GM21825 (cell line): ENCODE results near the gene PLXNB2.

ENCODE experiments used
- ATAC-seq: cut with Tn5 transposase; IDR thresholded peaks from one replicate; pipeline ENCODE4 v1.9.1; 2021; ENCODE audit warnings: mild to moderate bottlenecking, moderate library complexity; ENCODE audit not compliant: unreplicated experiment

The PLXNB2 gene

DNA sequence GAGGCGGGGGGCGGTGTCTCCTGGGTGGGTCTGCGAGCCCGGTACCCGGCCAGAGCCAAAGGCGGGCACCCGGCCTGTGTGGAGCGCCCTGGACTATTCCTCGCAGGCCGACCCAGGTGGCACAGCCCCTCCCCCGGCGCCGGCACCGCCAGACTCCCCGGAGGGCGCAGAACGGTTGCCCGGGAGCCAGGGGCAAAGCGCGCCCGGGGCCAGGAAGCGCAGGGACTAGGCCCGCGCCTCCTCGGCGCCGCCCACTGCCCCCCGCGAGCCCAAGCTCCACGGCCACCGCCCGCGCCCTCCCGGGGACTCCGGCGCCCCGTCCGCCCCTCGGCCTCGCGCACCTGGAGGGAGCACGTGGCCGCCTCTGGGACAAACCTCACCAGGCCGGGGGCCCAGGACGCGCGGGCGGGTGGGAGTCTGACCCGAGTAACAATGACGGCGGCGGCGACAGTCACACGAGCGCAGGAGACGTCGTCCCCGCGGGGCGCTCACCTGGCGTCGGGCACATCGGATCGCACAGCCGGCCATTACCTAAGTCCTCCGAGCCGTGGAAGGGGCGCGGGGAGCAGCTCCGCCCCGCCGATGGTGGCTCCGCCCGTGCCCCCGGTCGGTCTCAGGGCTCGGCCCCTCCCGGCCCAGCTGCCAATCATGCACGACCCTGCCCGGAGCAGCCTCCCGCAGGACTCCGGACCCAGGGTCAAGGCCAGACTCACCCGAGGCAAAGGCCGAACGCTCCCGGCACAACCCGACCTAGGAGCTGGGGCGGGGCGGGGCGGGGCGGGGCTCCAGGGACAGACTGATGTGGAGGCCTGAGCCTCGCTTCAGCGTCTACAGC is 7.4 kb downstream of the PLXNB2 start:
- ATAC-seq, result no peak

DNA sequence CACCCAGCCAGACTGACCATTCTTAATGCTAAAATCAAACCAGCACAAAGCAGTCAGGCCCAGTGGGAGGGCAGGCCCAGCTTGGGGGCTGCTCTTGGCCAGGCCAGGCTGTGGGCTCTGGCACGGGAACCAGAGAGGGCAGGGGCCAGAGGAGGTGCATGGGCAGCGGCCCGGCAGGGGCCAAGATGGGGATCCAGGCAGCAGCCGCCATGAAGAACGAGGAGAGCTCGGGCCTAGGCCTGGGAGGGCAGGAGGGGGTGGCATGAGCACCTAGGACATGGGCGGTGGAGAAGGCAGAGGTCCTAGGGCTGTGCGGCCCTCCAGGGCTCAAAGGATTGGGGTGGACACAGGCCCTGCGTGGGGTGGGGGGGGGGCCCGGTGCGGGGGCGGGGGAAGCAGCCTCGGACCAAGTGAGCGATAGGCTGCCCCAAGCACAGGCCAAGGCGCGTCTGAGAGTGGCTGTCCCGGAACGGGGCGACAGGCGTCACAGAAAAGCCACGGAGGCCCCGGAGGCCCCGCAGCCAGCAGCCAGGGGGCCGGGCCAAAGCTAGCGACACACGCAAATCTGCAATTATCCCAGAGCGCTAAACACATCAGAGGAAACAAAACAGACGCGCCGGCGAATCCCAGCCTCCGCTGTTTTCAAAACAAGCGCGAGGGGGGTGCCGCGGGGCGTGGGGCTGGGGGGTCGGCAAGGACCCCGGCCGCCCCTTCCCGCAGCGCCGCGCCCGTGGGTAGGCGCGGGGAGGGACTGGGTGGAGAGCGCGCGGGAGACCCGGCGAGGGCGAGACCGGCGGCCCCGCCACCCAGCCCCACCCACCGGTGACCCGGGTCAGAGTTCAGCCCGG is 8.3 kb downstream of the PLXNB2 start:
- no peak for ATAC-seq

DNA sequence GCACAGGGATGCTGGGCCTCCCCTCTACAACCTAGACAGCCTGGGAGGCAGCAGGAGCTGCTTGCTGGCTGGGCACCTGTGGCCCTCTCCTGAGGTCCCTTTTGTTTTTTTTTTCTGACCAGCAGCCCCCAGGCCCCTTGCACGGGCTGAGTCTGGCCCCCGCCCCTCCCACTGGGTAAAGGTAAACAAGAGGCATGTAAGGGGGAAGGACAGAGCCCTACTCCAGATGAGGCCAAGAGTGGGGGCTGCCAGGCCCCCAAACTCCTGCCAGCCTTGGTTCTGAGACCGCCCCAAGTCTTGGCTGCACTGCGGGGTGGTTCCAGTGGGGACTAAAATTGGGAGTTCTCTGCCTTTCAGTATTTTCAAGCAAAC is 9.2 kb downstream of the PLXNB2 start:
- ATAC-seq, result no peak

DNA sequence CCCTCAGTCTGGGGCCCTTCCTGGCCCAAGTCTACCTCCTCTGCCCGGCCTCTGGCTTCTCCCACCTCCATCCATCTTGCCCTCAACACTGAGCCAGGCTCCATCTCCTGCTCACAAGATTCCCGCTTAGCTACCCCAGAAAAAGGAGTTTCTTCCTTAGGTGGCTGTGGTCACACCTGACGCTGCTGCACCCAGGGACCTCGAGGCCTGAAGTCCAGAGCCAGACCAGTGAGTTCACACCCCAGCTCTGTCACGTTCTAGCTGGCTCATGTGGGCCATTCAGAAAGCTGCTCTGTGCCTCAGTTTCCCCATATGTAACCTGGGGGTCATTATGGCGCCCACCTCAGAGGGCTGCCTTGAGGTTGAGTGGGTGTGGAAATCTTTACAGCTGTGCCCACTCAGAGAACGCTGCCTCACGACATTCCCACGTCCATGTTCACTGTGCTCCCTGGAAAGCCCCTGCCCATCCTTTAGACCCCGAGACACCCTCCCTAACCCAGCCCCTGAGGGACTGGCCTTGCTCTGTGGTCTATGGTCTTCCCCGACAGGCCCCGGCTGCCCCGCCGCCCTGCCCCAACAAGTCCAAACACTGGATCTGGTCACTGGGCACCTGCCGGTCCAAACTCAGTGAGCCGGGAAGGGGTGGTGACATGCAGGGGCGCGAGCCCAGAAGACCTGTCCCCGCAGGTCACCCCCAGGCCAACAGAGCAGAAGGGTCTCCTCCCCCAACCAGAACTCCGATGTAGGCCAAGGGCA is 9.8 kb downstream of the PLXNB2 start:
- no peak for ATAC-seq

DNA sequence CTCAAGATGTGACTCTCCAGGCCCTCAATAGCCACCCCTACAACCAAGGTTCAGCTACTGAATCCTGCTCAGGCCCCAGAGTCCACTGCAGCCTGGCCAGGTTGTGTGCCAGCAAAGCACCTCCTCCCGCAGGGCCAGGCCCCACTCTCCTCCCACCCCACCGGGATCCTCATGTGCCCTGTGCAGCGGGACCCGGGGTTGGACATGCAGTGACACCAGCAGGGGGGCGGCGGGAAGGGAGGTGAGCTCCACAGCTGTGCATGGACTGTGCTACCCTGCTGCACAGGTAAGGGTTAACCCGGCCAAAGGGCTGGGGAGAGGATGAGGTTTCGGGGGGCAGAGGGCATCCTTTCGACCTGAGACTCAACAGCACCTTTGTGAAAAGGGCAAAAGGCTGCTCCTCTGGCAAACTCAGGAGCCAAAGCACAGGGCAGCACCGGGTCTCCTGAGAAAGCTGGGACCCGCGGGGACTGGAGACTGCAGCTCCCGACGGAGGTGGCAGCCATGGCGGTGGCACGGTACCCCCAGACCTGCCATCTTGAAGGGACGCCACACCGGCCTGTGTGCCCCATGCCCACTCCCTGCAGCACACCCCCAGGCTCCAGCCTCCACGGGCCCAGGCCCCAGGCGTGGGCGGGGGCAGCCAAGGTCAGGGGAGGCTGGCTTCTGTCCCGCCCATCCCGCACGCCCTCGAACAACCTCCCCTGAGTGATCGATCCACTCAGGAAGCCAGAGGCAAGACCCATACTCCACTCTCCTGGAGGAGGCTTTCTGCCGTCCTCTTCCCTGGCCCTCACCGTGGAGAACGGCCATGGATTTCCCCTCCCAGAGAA is 10.6 kb downstream of the PLXNB2 start:
- ATAC-seq, result no peak

DNA sequence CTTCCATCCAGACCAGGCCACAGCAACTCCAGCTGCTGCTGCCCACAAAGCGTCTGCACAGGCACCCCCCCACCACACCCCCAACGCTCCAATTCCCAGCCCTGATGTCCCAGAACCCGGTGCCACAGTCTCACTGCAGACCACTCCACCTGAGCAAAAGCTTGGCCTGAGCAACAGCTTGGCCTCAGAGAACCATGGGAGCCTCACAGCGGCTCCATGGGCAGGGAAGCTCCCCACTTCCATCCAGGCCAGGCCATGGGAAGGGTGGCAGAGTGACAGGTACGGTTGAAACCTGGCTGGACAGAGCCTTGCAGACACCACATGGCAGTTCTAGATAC is 13.2 kb downstream of the PLXNB2 start:
- ATAC-seq, result no peak

DNA sequence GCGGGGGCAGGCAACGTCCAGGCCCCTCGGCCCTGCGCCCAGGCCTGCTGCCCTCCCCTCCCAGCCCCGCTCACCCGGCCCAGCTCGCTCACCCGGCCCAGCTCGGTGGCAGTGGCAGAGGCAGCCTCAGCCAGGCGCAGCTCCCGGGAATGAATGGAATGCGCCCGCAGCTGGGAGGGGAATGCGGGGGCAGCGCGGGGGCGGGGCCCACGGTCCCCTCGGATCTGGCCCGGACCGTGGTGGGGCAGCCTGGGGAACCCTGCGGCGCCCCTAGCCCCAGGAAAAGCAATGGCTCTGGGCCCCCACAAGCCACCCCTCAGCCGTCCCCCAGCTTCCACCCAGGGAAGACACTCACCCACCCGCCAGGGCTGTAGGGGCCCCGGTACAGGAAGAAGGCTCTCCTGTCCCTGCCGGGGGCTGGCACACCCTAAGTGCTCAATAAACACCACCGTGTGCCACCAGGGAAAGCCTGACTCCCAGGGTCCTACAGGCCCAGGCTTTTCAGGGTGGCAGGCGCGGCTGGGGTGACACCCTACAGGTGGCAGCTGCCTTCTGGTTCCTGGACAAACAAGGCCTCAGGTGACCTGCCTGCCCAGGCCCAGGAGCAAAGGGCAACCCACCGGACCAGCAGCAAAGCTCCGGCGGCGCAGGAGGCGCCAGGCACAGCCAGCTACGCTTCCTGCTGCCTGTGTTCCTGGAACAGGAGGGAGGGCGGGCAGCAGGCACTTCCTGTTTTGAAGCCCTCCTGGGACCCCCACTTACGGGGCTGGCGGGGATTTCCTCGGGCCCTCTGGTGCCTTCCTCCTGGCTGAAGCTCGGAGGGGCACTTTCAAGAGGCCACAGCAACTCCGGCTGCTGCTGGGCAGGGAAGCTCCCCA is 13.8 kb downstream of the PLXNB2 start:
- ATAC-seq, result no peak

DNA sequence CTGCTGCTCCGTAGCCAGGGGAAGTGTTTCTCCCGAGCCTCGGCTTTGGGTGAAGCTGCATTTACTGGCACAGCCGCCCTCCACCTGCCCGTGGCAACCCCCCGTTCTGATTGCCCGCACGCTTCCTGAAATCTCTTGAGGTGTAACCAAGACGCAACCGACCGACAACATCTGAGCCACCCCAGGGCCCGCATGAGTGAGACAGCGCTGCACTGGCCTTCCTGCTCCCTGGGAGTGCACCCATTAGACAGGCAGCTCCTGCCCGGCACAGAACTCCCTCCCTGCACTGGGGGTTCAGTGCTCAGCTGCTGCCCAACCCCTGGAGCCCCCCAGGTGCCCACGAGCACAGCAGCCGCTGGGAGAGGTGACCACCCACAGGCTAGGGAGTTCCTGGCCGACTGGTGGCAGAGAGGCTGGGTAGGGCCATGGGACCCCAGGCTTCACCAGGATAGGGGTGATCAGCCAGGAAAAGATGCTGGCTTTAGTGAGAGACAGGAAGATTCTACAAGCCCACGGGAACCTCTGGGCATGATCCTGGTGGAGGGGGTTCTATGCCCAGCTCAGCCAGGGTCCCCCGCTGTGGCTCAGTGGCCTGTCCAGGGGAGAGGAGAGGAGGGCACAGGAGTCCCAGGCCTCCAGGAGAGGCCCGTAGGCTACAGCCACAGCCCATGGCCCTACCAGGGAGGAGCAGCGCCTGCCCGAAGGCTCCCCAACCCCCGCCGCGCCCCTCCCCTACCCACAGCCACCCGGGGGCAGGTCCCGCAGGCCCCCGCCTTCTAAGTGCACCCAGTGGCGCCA is 14.6 kb downstream of the PLXNB2 start:
- ATAC-seq, result no peak

DNA sequence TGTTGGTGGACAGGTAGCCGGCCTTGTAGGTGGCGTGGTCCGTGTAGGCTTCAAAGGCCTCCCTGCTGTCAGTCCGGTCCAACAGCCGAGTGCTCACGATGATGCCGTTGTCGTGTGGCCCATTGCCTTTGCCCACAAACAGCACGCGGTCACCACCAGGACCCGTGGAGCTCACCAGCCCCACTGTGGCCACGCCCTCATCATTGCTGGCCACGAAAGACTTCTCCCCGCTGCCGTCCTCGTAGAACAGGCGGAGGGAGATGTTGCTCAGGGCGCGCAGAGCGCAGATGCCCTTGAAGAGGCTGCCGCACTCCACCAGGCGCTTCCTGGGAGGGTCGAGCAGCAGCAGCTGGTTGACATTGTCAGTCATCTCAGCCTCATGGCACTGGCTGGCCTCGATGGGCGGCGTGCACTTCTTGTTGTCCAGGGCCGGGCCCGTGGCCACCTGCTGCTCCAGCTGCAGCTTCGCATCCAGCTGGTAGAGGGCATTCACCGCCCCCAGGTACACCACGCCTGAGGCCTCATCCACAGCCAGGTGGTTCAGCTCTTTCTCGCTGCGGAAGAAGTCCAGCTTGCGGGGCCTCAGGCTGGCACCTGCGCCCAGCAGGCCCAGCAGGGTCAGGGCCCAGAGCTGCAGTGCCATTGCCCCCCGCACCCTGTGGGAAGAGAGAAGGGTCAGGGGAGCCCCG is 17.4 kb downstream of the PLXNB2 start:
- no peak for ATAC-seq

DNA sequence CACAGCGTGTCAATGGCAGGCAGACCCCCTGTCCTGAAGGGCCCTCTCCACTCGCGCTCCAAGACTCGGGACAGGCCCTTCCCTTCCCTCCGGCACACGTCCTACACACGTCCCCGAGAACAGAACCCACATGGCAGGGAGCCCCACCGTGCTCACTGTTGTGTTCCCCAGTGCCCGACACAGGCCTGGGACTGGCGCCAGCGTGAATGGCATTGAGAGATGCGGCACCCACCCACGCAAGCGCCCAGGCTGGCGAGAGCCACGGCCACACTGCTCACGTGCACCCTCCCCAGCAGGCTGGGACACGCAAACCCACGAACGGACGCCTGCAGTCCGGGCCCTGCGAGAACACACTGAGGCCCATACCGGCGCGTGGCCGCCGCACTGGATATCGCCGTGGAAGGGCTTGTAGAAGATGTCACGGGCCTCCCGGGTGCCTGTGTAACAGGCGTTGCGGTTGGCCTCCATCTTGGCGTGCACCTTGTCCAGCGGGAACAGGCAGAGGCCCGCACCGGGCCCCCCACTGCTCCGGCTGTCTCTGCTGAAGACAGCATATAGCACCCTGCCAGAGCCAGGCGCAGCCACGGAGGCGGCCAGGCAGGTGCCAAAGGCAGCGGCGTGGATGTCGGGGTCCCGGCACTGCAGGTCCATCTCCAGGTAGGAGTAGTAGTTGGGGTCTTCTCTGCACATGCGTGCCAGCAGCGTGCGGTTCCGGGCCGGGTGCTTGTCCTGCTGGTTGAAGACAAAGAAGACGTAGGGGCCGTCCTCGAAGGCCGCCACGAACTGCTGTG is 18.1 kb downstream of the PLXNB2 start:
- no peak for ATAC-seq

DNA sequence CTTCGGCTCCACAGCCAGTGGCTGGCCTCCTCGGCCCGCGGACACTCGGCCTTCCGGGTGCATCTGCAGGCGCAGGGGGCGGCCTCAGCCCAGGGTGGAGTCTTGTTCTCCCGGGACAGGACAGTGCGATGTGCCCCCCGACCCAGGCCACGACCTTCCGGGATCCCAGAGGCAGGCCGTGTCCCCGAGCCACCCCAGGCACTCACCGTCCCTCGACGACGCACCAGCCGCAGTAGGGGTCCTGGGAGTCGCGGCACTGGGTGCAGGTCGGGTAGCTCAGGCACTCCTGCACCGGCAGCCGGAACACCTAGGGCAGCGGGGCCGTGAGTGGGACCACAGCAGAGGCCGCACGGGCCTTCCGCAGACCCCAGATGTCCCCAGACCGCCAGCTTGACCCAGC is 19.7 kb downstream of the PLXNB2 start:
- ATAC-seq, result no peak

DNA sequence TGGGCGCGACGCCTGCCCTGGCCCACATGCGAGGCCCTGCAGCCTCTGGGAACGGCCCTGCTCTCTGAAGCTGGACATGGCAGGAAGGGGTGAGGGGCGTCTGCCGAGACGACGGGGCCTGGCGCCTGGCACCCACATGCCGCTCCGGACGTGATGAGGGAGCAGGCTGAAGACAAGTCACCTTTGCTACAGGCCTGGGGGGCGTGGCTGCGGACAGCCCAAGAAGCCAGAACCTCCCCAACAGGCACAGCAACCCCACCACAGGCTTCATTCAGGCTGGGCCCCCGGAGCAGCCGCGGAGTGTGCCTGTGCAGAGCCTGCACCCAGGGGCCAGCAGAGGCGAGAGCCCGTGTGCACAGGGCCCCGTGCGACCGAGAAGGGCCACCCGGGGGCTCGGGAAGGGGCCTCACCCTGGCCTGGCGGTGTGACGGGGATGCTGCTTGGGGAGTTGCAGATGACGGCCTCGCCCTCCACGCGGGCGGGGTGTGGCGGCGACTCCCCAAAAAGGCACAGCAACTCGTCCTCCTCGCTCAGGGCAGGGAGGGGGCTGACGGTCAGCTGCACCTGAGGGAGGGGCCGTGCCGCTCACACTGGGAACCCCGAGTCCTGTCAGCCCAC is 20.6 kb downstream of the PLXNB2 start:
- no peak for ATAC-seq

DNA sequence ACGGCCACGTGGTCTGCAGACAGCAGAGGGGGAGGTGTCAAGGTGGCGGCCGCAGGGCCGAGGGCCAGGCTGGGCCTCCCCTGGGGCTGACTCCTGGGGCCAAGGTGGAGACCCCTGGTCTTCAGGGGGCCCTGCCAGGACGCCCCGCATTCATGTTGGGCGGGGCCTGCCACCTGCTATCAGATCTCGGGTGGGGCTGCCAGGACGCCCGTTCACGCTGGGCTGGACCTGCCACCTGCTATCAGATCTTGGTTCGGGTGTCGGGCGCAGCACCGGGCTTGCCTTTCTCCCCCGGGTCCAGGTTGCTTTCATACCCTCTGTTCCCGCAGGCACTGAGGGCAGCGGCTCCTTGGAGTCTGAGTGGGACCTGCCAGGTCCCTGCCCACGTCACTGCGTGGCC is 21.2 kb downstream of the PLXNB2 start:
- ATAC-seq, result no peak

DNA sequence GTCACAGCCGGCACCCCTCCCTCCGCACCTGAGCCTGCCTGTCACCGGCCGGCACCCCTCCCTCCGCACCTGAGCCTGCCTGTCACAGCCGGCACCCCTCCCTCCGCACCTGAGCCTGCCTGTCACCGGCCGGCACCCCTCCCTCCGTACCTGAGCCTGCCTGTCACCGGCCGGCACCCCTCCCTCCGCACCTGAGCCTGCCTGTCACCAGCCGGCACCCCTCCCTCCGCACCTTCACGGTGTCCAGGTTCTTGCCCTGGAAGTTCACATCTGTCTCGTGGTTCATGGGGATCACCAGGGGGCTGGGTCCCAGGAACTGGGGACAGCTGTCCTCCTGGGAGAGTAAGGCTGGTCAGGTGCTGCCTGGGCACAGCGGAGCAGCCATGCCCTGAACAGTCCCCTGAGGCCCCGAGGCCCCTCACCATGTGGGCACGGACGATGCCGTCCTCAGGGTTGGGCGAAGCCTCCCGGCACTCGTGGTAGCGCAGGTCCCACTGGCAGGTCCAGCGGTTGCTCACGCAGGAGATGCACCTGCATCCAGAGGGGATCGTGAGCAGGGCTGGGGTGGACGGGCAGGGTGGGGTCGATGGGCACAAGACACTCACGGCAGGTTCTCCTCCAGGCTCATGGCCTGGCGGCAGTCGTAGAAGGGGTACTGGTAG is 21.7 kb downstream of the PLXNB2 start:
- ATAC-seq, result no peak

DNA sequence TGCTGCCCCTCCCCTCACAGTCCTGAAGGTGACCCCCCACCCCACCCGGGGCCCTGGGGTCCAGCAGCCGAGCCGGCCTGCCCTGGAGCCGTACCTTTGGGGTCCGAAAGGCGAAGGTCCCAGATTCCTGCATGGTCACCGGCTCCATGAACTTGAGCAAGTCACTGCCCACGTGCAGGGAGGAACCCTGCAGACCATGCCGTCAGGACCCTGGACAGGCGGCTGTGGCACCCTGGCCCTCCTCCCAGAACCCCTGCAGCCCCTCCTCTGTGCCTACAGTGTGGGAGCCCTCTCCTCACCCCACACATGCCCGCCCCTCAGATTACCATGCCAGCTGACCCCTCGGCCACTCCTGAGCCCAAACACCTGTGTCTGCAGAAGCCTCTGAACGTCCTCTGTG is 23.0 kb downstream of the PLXNB2 start:
- ATAC-seq, result no peak

DNA sequence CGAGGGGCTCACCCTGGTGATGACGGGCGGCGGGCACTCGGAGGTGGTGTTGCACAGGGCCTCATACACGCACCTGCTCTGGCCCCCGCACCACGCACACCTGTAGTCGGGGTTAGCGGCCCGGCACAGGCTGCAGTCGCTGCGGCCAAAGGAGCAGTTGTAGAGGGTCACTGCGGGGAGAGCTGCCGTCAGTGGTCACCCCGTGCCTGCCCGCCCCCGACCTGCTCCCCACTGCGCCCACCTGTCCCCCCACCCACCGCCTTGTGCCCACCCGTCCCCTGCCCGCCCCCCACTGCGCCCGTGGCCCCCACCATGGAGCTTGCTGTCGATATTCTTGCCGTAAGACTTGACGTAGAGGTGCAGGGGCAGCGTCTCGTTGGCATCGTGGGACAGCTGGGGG is 23.6 kb downstream of the PLXNB2 start:
- ATAC-seq, result no peak
